GM13976 (cell line): ENCODE data around the gene MYOF.

Experiments
- DNase-seq: peaks from one replicate; pipeline ENCODE4 v3.0.0; 2012; ENCODE audit warnings: low spot score
- CTCF ChIP-seq: IDR thresholded peaks from 2 replicates; pipeline ENCODE4 v1.5.1; 2012; ENCODE audit warnings: borderline replicate concordance, mild to moderate bottlenecking; ENCODE audit not compliant: insufficient read depth; ENCODE audit errors: extremely low read depth, missing control alignments, control extremely low read depth
- in situ Hi-C: fragments of 300-500 bp; cut with MboI; formaldehyde crosslinking; loops from one replicate; pipeline ENCODE4 v1.12.0; 2022; ENCODE audit warnings: low sequenced_read_pairs, mixed read lengths, inconsistent platforms; ENCODE audit not compliant: unreplicated experiment

The MYOF gene

GRCh38 chr10:93482145-93482834 lies at the start of gene MYOF:
Gene MYOF, minus strand, starts transcription at chr10:93482334. Its CDS starts 140 bp downstream, at chr10:93482194.
- TF ChIP-seq CTCF, result peak; percentile 64
- in situ Hi-C loops, result loop anchor here (10.0 kb wide), 1 partner anchor 97 kb away; no protein-coding TSS in a partner anchor
- peak; percentile 71 for DNase-seq

- DNase-seq, result no peak
- in situ Hi-C loops, result no loop called here
- no peak for TF ChIP-seq CTCF
These were observed 36.4 kb upstream of the MYOF start for GRCh38 chr10:93518531-93518930.

- in situ Hi-C loops, result no loop called here
- DNase-seq, result no peak
- no peak for TF ChIP-seq CTCF
These were observed 33.9 kb upstream of the MYOF start for GRCh38 chr10:93516006-93516380.

GRCh38 chr10:93515071-93516005 lies 33.2 kb upstream of the MYOF start:
- in situ Hi-C loops, result no loop called here
- no peak for TF ChIP-seq CTCF
- no peak for DNase-seq

- in situ Hi-C loops, result no loop called here
- no peak for TF ChIP-seq CTCF
- no peak for DNase-seq
These were observed 32.4 kb upstream of the MYOF start for GRCh38 chr10:93514521-93514920.

- in situ Hi-C loops, result no loop called here
- no peak for TF ChIP-seq CTCF
- no peak for DNase-seq
These were observed 31.0 kb upstream of the MYOF start for GRCh38 chr10:93513091-93513490.
